CD4-positive, CD25-positive, alpha-beta regulatory T cell (primary cell): ENCODE data around the gene NPLOC4. TPM values are rescaled to one million over a fixed set of nuclear protein-coding genes. Genes with fewer than 3 reads are reported as not detected.

Experiments
- ATAC-seq, 2 donors: fragments of 150-1000 bp; cut with Tn5 transposase; one replicate each; pipeline ENCODE4 v1.10.0; 2021; ENCODE audit warnings: low read depth in 2 of 2, moderate number of reproducible peaks in 2 of 2, moderate library complexity in 1 of 2
- DNase-seq, 3 donors: peaks; one replicate each; pipeline versions ENCODE4 v3.0.0 to v3.0.0-alpha.2; 2012 to 2022; ENCODE audit warnings: mixed read lengths in 1 of 3
- H3K27ac ChIP-seq: one replicate; pipeline ENCODE4 v1.7.0; 2013; ENCODE audit warnings: mild to moderate bottlenecking, low read length; ENCODE audit not compliant: insufficient read depth, poor library complexity, severe bottlenecking
- H3K27me3 ChIP-seq: one replicate; pipeline ENCODE4 v1.7.0; 2013; ENCODE audit warnings: low read length; ENCODE audit not compliant: control insufficient read depth, insufficient read depth
- H3K36me3 ChIP-seq: one replicate; pipeline ENCODE4 v1.7.0; 2013; ENCODE audit warnings: mild to moderate bottlenecking, low read length, moderate library complexity; ENCODE audit not compliant: control insufficient read depth, insufficient read depth
- H3K4me1 ChIP-seq: 2 replicates; pipeline ENCODE4 v1.7.0; 2013; ENCODE audit warnings: mild to moderate bottlenecking, low read length; ENCODE audit not compliant: insufficient read depth, control insufficient read depth, poor library complexity, severe bottlenecking
- H3K4me3 ChIP-seq: one replicate; pipeline ENCODE4 v1.7.0; 2013; ENCODE audit warnings: low read depth, mild to moderate bottlenecking, low read length, moderate library complexity
- H3K9me3 ChIP-seq, 2 experiments: 1 replicate in 1 of 2; 2 replicates in 1 of 2; pipeline ENCODE4 v1.7.0; 2013; ENCODE audit warnings: low read length in 2 of 2, mild to moderate bottlenecking in 1 of 2, moderate library complexity in 1 of 2; ENCODE audit not compliant: control insufficient read depth in 2 of 2
- H3K27ac Mint-ChIP-seq, 3 donors: one replicate each; pipeline ENCODE4 v1.8.0; 2020 to 2022; ENCODE audit warnings: mild to moderate bottlenecking in 3 of 3, mixed read lengths in 3 of 3, moderate library complexity in 2 of 3
- H3K27me3 Mint-ChIP-seq: one replicate; pipeline ENCODE4 v1.8.0; 2022; ENCODE audit warnings: mild to moderate bottlenecking, mixed read lengths
- H3K36me3 Mint-ChIP-seq: one replicate; pipeline ENCODE4 v1.8.0; 2020; ENCODE audit warnings: mixed read lengths
- H3K4me1 Mint-ChIP-seq, 4 donors: one replicate each; pipeline ENCODE4 v1.8.0; 2020 to 2022; ENCODE audit warnings: mixed read lengths in 4 of 4, mild to moderate bottlenecking in 1 of 4
- H3K4me3 Mint-ChIP-seq, 4 donors: one replicate each; pipeline ENCODE4 v1.8.0; 2020 to 2022; ENCODE audit warnings: mild to moderate bottlenecking in 4 of 4, mixed read lengths in 4 of 4, moderate library complexity in 3 of 4
- H3K9me3 Mint-ChIP-seq, 7 donors: one replicate each; pipeline ENCODE4 v1.8.0; 2020 to 2022; ENCODE audit warnings: mixed read lengths in 7 of 7, mild to moderate bottlenecking in 3 of 7, moderate library complexity in 2 of 7
- polyA plus RNA-seq, 4 donors: library from polyadenylated mRNA; unstranded; fragments of 300-500 nt; fragmentation: Illumina TruSeq; gene quantifications; one replicate each; pipeline ENCODE4 v1.2.3, GENCODE V29; 2021
- total RNA-seq: library from RNA; stranded (reverse); gene quantifications from one replicate; pipeline ENCODE4 v1.2.3, GENCODE V29; 2022

Gene NPLOC4
- total and polyA plus RNA-seq, 5 donors from 2014 or later = 48.6 to 103 (median 51.9) TPM

DNA sequence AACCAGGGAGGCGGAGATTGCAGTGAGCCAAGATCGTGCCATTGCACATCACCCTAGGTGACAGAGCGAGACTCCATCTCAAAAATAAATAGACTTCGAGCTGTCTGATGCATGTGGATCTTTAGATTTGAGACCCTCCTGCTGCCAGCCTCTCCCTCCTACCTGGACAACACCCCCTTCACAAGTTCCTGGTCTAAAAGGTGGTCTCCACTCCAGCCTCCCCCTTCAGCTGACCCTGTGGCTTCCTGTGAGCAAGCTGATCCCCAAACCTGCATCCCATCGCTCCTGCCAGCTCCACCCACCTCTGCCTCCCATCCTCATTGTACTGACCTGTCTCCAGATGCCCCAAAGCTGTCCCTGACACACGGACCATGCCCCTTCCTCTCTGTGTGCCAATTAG lies 57.6 kb downstream of the NPLOC4 start:
- ATAC-seq (no peak), DNase-seq (no peak)
- Mint-ChIP-seq H3K4me3 (no peak overlapping the region), H3K36me3 (peaks cover 31% of the 10 kb centered on the region), H3K4me1 (peaks cover 0 to 9% (median 4%) of the 10 kb centered on the region in 4 donors), H3K27ac (peak overlapping the region in 2 of 3 donors; percentile 79 to 81), H3K9me3 (no peaks in the 10 kb centered on the region), H3K27me3 (no peaks in the 10 kb centered on the region)
- Histone ChIP-seq H3K27ac (no peak overlapping the region), H3K4me3 (no peak overlapping the region), H3K9me3 (no peaks in the 10 kb centered on the region), H3K4me1 (no peaks in the 10 kb centered on the region), H3K36me3 (peaks cover 61% of the 10 kb centered on the region), H3K27me3 (no peaks in the 10 kb centered on the region)

- peaks cover 35% of the 10 kb centered on the region for H3K36me3 Mint-ChIP-seq
- DNase-seq (no peak), ATAC-seq (no peak)
- H3K36me3 ChIP-seq = peaks cover 63% of the 10 kb centered on the region
- no peak overlapping the region for H3K27ac ChIP-seq
- peaks cover 0 to 9% (median 4%) of the 10 kb centered on the region in 4 donors for H3K4me1 Mint-ChIP-seq
- H3K4me3 ChIP-seq = no peak overlapping the region
- no peaks in the 10 kb centered on the region for H3K4me1 ChIP-seq
- H3K27me3 Mint-ChIP-seq = no peaks in the 10 kb centered on the region
- no peaks in the 10 kb centered on the region for H3K27me3 ChIP-seq
- H3K9me3 Mint-ChIP-seq = no peaks in the 10 kb centered on the region
- H3K9me3 ChIP-seq = no peaks in the 10 kb centered on the region
- H3K27ac Mint-ChIP-seq = peak overlapping the region in 1 of 3 donors; percentile 58
- no peak overlapping the region for H3K4me3 Mint-ChIP-seq
These were observed 58.2 kb downstream of the NPLOC4 start for GRCh38 chr17:81578561-81579225.

DNA sequence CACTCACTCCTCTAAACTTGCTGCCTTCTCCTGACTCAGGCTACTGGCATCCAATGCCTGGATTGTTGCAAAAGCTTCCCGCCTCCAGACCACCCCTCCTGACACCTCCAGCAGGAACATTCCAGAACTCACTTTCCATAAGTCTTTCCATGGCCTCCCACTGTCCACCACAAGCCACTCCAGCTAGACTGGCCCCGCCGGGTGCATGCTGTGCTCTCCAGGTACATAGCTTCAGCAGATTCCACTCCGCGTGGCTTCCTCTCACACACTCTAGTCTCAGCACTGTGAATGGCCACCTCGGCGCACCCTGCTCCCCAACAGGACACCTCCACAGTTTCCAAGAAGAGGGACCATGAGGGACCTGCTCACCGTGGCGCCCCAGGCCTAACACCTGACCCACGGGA lies 58.9 kb downstream of the NPLOC4 start:
- ATAC-seq (no peak), DNase-seq (no peak)
- no peaks in the 10 kb centered on the region for H3K27me3 ChIP-seq
- peaks cover 32% of the 10 kb centered on the region for H3K36me3 Mint-ChIP-seq
- peaks cover 0 to 9% (median 4%) of the 10 kb centered on the region in 4 donors for H3K4me1 Mint-ChIP-seq
- no peaks in the 10 kb centered on the region for H3K9me3 ChIP-seq
- no peaks in the 10 kb centered on the region for H3K4me1 ChIP-seq
- H3K27ac ChIP-seq = no peak overlapping the region
- no peak overlapping the region for H3K4me3 ChIP-seq
- peaks cover 61% of the 10 kb centered on the region for H3K36me3 ChIP-seq
- H3K9me3 Mint-ChIP-seq = no peaks in the 10 kb centered on the region
- no peaks in the 10 kb centered on the region for H3K27me3 Mint-ChIP-seq
- peak overlapping the region; percentile 58 to 79 (median 75) for H3K27ac Mint-ChIP-seq
- H3K4me3 Mint-ChIP-seq = no peak overlapping the region

DNA sequence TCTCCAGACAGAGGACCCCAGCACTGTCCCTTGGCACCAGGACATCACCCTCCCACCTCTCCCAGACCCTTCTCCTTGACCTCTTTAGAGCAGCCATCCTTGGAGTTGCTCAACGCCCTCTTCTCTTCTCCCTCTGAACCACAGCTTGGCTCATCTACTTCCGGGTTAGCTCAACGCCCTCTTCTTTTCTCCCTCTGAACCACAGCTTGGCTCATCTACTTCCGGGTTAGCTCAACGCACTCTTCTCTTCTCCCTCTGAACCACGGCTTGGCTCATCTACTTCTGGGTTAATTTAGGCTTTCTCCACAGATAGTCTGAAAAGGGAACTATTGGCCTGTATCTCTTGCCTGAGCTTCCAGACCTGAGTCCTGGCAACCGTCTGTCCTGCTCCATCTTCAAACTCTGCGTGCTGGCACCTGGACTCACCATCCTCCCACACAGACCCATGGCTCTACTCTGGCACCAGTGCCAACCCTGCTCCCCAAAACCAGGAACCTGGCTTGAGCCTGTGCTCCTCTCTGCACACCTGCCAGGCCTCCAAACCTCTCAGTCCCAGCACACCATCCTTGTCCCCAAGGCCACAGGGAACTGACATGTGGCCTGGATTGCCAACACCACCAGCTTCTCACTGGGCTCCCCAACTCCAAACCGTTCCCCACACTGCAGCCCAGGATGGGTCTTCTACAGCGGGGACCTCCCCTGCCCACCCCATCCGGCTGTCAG lies 59.5 kb downstream of the NPLOC4 start:
- no peaks in the 10 kb centered on the region for H3K27me3 Mint-ChIP-seq
- Histone ChIP-seq H3K27me3 (no peaks in the 10 kb centered on the region), H3K4me1 (no peaks in the 10 kb centered on the region), H3K36me3 (peaks cover 58% of the 10 kb centered on the region), H3K27ac (no peak overlapping the region), H3K9me3 (no peaks in the 10 kb centered on the region), H3K4me3 (no peak overlapping the region)
- peaks cover 37% of the 10 kb centered on the region for H3K36me3 Mint-ChIP-seq
- peak overlapping the region; percentile 58 to 79 (median 75) for H3K27ac Mint-ChIP-seq
- DNase-seq = no peak
- H3K4me1 Mint-ChIP-seq = peaks cover 0 to 9% (median 4%) of the 10 kb centered on the region in 4 donors
- H3K9me3 Mint-ChIP-seq = no peaks in the 10 kb centered on the region
- no peak overlapping the region for H3K4me3 Mint-ChIP-seq
- ATAC-seq = no peak

DNA sequence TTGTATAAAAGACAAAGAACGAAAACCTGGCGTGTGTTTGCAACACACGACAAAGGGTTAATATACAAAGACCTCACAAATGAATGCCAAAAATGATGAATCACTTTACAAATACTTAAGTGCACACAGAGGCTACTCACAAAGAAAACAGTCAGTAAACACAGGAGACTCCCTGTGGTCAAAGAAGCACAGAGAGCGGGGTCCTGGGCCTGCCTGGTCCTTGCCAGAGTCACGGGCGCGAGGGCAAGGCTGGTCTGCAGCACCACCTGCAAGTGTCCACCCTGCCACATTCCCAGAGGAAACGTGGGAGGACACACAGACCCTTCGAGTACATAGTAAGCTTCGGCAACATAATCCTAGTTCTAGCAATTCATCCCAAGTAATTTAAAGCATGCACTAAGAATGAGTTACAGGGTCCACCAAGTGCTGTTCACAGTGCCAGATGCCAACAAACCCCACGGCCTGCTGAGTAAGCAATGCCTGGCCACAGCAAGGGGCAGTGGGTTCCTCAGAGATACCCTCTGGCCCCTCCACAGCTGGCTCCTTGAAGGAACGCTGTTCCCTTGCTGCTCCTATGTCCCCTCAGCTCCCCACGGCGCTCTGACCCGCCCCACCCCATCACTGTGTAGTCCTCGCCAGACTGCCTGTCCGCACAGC lies 60.2 kb downstream of the NPLOC4 start:
- no peaks in the 10 kb centered on the region for H3K4me1 ChIP-seq
- H3K27ac Mint-ChIP-seq = peak overlapping the region in 2 of 3 donors; percentile 1 to 10
- peaks cover 38% of the 10 kb centered on the region for H3K36me3 Mint-ChIP-seq
- H3K4me3 Mint-ChIP-seq = no peak overlapping the region
- H3K9me3 Mint-ChIP-seq = no peaks in the 10 kb centered on the region
- no peaks in the 10 kb centered on the region for H3K27me3 ChIP-seq
- H3K27ac ChIP-seq = no peak overlapping the region
- no peak overlapping the region for H3K4me3 ChIP-seq
- H3K27me3 Mint-ChIP-seq = no peaks in the 10 kb centered on the region
- no peak for ATAC-seq
- no peaks in the 10 kb centered on the region for H3K9me3 ChIP-seq
- peaks cover 0 to 9% (median 4%) of the 10 kb centered on the region in 4 donors for H3K4me1 Mint-ChIP-seq
- DNase-seq = no peak
- H3K36me3 ChIP-seq = peaks cover 53% of the 10 kb centered on the region

GRCh38 chr17:81575836-81576235 lies 61.1 kb downstream of the NPLOC4 start:
- Histone ChIP-seq H3K4me3 (no peak overlapping the region), H3K27ac (no peak overlapping the region), H3K27me3 (no peaks in the 10 kb centered on the region), H3K9me3 (no peaks in the 10 kb centered on the region), H3K36me3 (peaks cover 59% of the 10 kb centered on the region), H3K4me1 (no peaks in the 10 kb centered on the region)
- Mint-ChIP-seq H3K4me3 (no peak overlapping the region), H3K36me3 (peaks cover 34% of the 10 kb centered on the region), H3K27ac (peak overlapping the region in 1 of 3 donors; percentile 28), H3K9me3 (no peaks in the 10 kb centered on the region), H3K4me1 (peaks cover 0 to 9% (median 4%) of the 10 kb centered on the region in 4 donors), H3K27me3 (no peaks in the 10 kb centered on the region)
- no peak for ATAC-seq
- DNase-seq = no peak

- H3K27me3 ChIP-seq = no peaks in the 10 kb centered on the region
- H3K27ac Mint-ChIP-seq = no peak overlapping the region
- H3K36me3 ChIP-seq = peaks cover 69% of the 10 kb centered on the region
- no peaks in the 10 kb centered on the region for H3K4me1 ChIP-seq
- ATAC-seq (no peak), DNase-seq (no peak)
- H3K4me3 Mint-ChIP-seq = no peak overlapping the region
- no peaks in the 10 kb centered on the region for H3K9me3 ChIP-seq
- no peak overlapping the region for H3K4me3 ChIP-seq
- no peak overlapping the region for H3K27ac ChIP-seq
- H3K27me3 Mint-ChIP-seq = no peaks in the 10 kb centered on the region
- peaks cover 32% of the 10 kb centered on the region for H3K36me3 Mint-ChIP-seq
- no peaks in the 10 kb centered on the region for H3K9me3 Mint-ChIP-seq
- H3K4me1 Mint-ChIP-seq = peaks cover 0 to 9% (median 4%) of the 10 kb centered on the region in 4 donors
These were observed 62.3 kb downstream of the NPLOC4 start for GRCh38 chr17:81574643-81574956.
